Right renal pelvis (tissue), 4 donors: ENCODE results near the gene C1orf116. TPM values are rescaled to one million over a fixed set of nuclear protein-coding genes. Genes with fewer than 3 reads are reported as not detected.

Source experiments
- DNase-seq, 4 donors: peaks; one replicate each; pipeline ENCODE4 v3.0.0-alpha.2; 2013; ENCODE audit warnings: low read depth in 4 of 4, low spot score in 3 of 4, missing footprints in 1 of 4
- polyA plus RNA-seq, 4 donors: library from polyadenylated mRNA; unstranded; fragments of 120-200 nt; gene quantifications; one replicate each; pipeline ENCODE4 v1.2.1, GENCODE V29; 2013; ENCODE audit not compliant: insufficient read length in 4 of 4

The C1orf116 gene
- polyA plus RNA-seq, 4 donors = 19.9 to 27.5 (median 23.8) TPM

- DNase-seq = no peak
Measured at GRCh38 chr1:207039380-207040180, 7.0 kb upstream of the C1orf116 start.

- no peak for DNase-seq
Measured at GRCh38 chr1:207036865-207037264, 4.3 kb upstream of the C1orf116 start.

GRCh38 chr1:207035877-207036551, 3.5 kb upstream of the C1orf116 start:
- no peak for DNase-seq

GRCh38 chr1:207034998-207035397, 2.4 kb upstream of the C1orf116 start:
- no peak for DNase-seq

- DNase-seq = no peak
Measured at GRCh38 chr1:207034208-207034607, 1.7 kb upstream of the C1orf116 start.

- no peak for DNase-seq
Measured at GRCh38 chr1:207033302-207033701, 746 bp upstream of the C1orf116 start.

GRCh38 chr1:207031632-207032264, 808 bp downstream of the C1orf116 start:
- no peak for DNase-seq

GRCh38 chr1:207031016-207031415, 1.5 kb downstream of the C1orf116 start:
- DNase-seq = no peak

- DNase-seq = no peak
Measured at GRCh38 chr1:207030522-207031009, 2.0 kb downstream of the C1orf116 start.

- DNase-seq = no peak
Measured at GRCh38 chr1:207029701-207030521, 2.6 kb downstream of the C1orf116 start.

GRCh38 chr1:207028884-207029650, 3.5 kb downstream of the C1orf116 start:
- no peak for DNase-seq

GRCh38 chr1:207027921-207028320, 4.6 kb downstream of the C1orf116 start:
- DNase-seq = no peak

GRCh38 chr1:207027206-207027777, 5.3 kb downstream of the C1orf116 start:
- no peak for DNase-seq

GRCh38 chr1:207026104-207026534, 6.4 kb downstream of the C1orf116 start:
- DNase-seq = no peak

GRCh38 chr1:207025146-207025880, 7.2 kb downstream of the C1orf116 start:
- no peak for DNase-seq

GRCh38 chr1:207024202-207025145, 8.1 kb downstream of the C1orf116 start:
- no peak for DNase-seq

GRCh38 chr1:207022996-207023679, 9.4 kb downstream of the C1orf116 start:
- no peak for DNase-seq
